ENCODE data around the gene PILRB. TPM values are rescaled to one million over a fixed set of nuclear protein-coding genes. Genes with fewer than 3 reads are reported as not detected.

Gene PILRB
- total RNA-seq, 1 experiment from 2014 or later = 50.1 TPM

DNA sequence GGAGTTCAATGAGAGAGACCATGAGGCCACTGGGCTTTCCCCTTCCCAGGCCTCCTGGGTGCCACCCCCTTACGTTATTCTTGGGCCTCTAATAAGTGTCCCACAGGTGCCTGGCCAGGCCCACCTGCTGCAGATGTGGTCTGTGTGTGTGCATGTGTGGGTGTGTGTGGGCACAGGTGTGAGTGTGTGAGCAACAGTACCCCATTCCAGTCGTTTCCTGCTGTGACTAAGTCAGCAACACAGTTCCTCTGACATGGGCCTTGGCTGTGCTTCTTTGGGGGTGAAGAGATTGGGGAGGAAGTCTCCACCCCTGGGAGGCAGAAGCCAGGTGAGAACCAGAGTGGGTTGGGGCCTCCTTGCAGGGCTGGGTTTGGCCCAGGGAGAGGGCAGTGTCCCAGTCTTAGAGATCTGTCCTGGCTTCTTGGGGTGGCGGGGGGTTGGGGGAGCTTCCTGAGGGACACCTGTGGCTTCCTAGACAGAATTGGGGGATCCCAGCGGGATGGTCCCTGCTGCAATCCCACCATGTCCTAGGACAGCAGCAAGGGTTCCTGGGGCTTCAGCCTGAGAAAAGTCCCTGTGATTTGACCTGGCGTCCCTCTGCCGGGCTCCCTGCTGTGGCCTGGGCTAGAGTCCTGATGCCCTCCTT is 4.1 kb upstream of the PILRB start:
- H2BK5ac ChIP-seq (ENCODE audit: insufficient read length, low read length) = no peak overlapping the region
- H4K20me1 ChIP-seq (ENCODE audit: control insufficient read depth, insufficient read depth, insufficient read length) = no peaks in the 10 kb centered on the region
- H3K9ac ChIP-seq (ENCODE audit: extremely low read depth, insufficient read length, low read length) = no peak overlapping the region
- H2BK20ac ChIP-seq (ENCODE audit: low read depth, low read length, poor library complexity, severe bottlenecking) = no peak overlapping the region
- H3K27me3 Mint-ChIP-seq (ENCODE audit: low read depth) = no peaks in the 10 kb centered on the region
- H3K4me2 ChIP-seq (ENCODE audit: insufficient read depth, insufficient read length, low read length) = no peak overlapping the region
- no CpG with 5 or more reads among the region's 6 CpGs for WGBS (ENCODE audit: extremely low coverage, insufficient read length, low lambda C conversion rate)
- H3K56ac ChIP-seq (ENCODE audit: insufficient read length, low read depth, low read length) = no peak overlapping the region
- no peak overlapping the region for H3K23ac ChIP-seq (ENCODE audit: insufficient read length, low read depth, low read length)
- H3K27ac Mint-ChIP-seq = no peak overlapping the region
- H3T11ph ChIP-seq (ENCODE audit: low read length) = no peak overlapping the region
- H3K4me3 Mint-ChIP-seq = no peak overlapping the region
- no peak overlapping the region for H2BK12ac ChIP-seq (ENCODE audit: insufficient read length, low read depth, low read length)
- H4K8ac ChIP-seq (replicated peaks; ENCODE audit: insufficient read length, low read depth, low read length) = no peak overlapping the region
- no peak overlapping the region for H3K4ac ChIP-seq (ENCODE audit: low read depth, low read length)
- no peaks in the 10 kb centered on the region for H3K23me2 ChIP-seq (ENCODE audit: insufficient read length, low read depth, low read length, poor library complexity, severe bottlenecking)
- no peak overlapping the region for H3K14ac ChIP-seq (ENCODE audit: insufficient read depth, low read length)
- H2BK120ac ChIP-seq (ENCODE audit: low read depth, low read length, poor library complexity, severe bottlenecking) = no peak overlapping the region
- H3K36me3 Mint-ChIP-seq (ENCODE audit: insufficient read depth in 1 of 3, low read depth in 3 of 3) = peaks cover 41 to 82% (median 72%) of the 10 kb centered on the region in 3 experiments; a peak in 6 of 7 replicates
- no peaks in the 10 kb centered on the region for H3K9me3 ChIP-seq (ENCODE audit: control insufficient read depth, low read depth, low read length)
- no peak overlapping the region for H4K5ac ChIP-seq (ENCODE audit: insufficient read length, low read depth, low read length)
- H3K4me1 ChIP-seq (ENCODE audit: insufficient read depth, low read length) = no peaks in the 10 kb centered on the region
- no peak overlapping the region for H4K91ac ChIP-seq (ENCODE audit: insufficient read length, low read depth, low read length)
- TF ChIP-seq, protein P1, sequence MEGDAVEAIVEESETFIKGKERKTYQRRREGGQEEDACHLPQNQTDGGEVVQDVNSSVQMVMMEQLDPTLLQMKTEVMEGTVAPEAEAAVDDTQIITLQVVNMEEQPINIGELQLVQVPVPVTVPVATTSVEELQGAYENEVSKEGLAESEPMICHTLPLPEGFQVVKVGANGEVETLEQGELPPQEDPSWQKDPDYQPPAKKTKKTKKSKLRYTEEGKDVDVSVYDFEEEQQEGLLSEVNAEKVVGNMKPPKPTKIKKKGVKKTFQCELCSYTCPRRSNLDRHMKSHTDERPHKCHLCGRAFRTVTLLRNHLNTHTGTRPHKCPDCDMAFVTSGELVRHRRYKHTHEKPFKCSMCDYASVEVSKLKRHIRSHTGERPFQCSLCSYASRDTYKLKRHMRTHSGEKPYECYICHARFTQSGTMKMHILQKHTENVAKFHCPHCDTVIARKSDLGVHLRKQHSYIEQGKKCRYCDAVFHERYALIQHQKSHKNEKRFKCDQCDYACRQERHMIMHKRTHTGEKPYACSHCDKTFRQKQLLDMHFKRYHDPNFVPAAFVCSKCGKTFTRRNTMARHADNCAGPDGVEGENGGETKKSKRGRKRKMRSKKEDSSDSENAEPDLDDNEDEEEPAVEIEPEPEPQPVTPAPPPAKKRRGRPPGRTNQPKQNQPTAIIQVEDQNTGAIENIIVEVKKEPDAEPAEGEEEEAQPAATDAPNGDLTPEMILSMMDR (conservative IDR thresholded peaks at IDR 0.05) = no peak
- H3K9me3 Mint-ChIP-seq = no peaks in the 10 kb centered on the region
- no peak overlapping the region for H2BK15ac ChIP-seq (ENCODE audit: low read depth, low read length)
- H3K27ac ChIP-seq (ENCODE audit: insufficient read length, low read depth, low read length) = no peak overlapping the region
- H2AFZ ChIP-seq (ENCODE audit: low read length) = no peak overlapping the region
- no peak overlapping the region for H2AK5ac ChIP-seq (ENCODE audit: insufficient read length, low read length)
- H3K4me1 Mint-ChIP-seq = no peaks in the 10 kb centered on the region
- no peaks in the 10 kb centered on the region for H3K79me1 ChIP-seq (ENCODE audit: insufficient read depth, low read depth, low read length, poor library complexity, severe bottlenecking)
- no peaks in the 10 kb centered on the region for H3K27me3 ChIP-seq (ENCODE audit: insufficient read depth, low read length)
- peak; percentile 15 for DNase-seq
- H3K79me2 ChIP-seq (ENCODE audit: insufficient read depth, low read length) = no peaks in the 10 kb centered on the region
- H3K18ac ChIP-seq (ENCODE audit: insufficient read length, low read depth, low read length) = no peak overlapping the region

Measured in H9 (cell line).